SK-N-SH treated with all-trans-retinoic acid at 6 μM for 48 hours (cell line): ENCODE results near the gene RGS13.

Experiments used
- GLIS3 ChIP-seq: fragments of 250-450 bp; sonication (Bioruptor Pico); IDR thresholded peaks from 2 replicates; pipeline ENCODE4 v1.5.0; 2020; ENCODE audit warnings: mild to moderate bottlenecking, moderate library complexity
- ISL1 ChIP-seq: fragments of 250-450 bp; sonication (Bioruptor Pico); IDR thresholded peaks from 2 replicates; pipeline ENCODE4 v2.1.2; 2022; ENCODE audit warnings: mild to moderate bottlenecking, moderate library complexity
- SNAI2 ChIP-seq: fragments of 250-450 bp; sonication (Bioruptor Pico); IDR thresholded peaks from 2 replicates; pipeline ENCODE4 v1.5.0; 2020; ENCODE audit warnings: mild to moderate bottlenecking, moderate library complexity
- TOX ChIP-seq: fragments of 250-450 bp; sonication (Bioruptor Pico); IDR thresholded peaks from 2 replicates; pipeline ENCODE4 v1.8.0; 2021; ENCODE audit warnings: mild to moderate bottlenecking, moderate library complexity, borderline replicate concordance
- ZFP3 ChIP-seq: fragments of 250-450 bp; sonication (Bioruptor Pico); IDR thresholded peaks from 2 replicates; pipeline ENCODE4 v1.5.0; 2020; ENCODE audit warnings: mild to moderate bottlenecking, moderate library complexity
- ZNF8 ChIP-seq: fragments of 450-650 bp; formaldehyde crosslinking; IDR thresholded peaks from 2 replicates; pipeline ENCODE4 v1.5.0; 2020; ENCODE audit warnings: mild to moderate bottlenecking, moderate library complexity
- TF ChIP-seq, protein P1 (sequence below): fragments of 250-450 bp; sonication (Bioruptor Pico); IDR thresholded peaks from 2 replicates; pipeline ENCODE4 v1.8.0; 2021; ENCODE audit warnings: low read depth, mild to moderate bottlenecking, moderate library complexity, borderline replicate concordance
- TF ChIP-seq, protein P2 (sequence below): fragments of 250-450 bp; sonication (Bioruptor Pico); IDR thresholded peaks from 2 replicates; pipeline ENCODE4 v1.8.0; 2020; ENCODE audit warnings: mild to moderate bottlenecking, moderate library complexity, borderline replicate concordance
- TF ChIP-seq, protein P3 (sequence below): fragments of 250-450 bp; sonication (Bioruptor Pico); IDR thresholded peaks from 2 replicates; pipeline ENCODE4 v1.5.0; 2020; ENCODE audit warnings: mild to moderate bottlenecking, moderate library complexity

DNA sequence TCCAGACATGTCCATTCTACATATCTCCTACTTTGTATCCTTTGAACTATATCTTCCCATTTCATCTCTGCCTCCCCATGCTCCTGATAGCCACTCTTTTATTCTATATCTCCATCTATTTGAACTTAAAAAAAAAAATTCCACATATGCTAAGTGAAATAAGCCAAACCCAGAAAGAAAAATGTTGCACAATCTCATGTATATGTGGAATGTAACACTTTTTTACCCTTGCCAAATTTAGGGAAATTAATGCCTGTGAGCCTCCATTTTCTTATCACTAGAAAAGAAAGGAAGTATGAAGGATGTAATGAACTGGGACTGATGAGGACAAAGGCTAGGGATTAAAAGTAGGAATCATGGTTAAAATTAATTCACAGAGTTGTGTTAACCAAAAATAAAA is 53.5 kb downstream of the RGS13 start:
- TF ChIP-seq, protein P1, sequence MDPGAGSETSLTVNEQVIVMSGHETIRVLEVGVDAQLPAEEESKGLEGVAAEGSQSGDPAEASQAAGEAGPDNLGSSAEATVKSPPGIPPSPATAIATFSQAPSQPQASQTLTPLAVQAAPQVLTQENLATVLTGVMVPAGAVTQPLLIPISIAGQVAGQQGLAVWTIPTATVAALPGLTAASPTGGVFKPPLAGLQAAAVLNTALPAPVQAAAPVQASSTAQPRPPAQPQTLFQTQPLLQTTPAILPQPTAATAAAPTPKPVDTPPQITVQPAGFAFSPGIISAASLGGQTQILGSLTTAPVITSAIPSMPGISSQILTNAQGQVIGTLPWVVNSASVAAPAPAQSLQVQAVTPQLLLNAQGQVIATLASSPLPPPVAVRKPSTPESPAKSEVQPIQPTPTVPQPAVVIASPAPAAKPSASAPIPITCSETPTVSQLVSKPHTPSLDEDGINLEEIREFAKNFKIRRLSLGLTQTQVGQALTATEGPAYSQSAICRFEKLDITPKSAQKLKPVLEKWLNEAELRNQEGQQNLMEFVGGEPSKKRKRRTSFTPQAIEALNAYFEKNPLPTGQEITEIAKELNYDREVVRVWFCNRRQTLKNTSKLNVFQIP (CRISPR knock-in tag): no peak
- TF ChIP-seq SNAI2: no peak
- no peak for TF ChIP-seq GLIS3
- TF ChIP-seq, protein P2, sequence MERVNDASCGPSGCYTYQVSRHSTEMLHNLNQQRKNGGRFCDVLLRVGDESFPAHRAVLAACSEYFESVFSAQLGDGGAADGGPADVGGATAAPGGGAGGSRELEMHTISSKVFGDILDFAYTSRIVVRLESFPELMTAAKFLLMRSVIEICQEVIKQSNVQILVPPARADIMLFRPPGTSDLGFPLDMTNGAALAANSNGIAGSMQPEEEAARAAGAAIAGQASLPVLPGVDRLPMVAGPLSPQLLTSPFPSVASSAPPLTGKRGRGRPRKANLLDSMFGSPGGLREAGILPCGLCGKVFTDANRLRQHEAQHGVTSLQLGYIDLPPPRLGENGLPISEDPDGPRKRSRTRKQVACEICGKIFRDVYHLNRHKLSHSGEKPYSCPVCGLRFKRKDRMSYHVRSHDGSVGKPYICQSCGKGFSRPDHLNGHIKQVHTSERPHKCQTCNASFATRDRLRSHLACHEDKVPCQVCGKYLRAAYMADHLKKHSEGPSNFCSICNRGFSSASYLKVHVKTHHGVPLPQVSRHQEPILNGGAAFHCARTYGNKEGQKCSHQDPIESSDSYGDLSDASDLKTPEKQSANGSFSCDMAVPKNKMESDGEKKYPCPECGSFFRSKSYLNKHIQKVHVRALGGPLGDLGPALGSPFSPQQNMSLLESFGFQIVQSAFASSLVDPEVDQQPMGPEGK (CRISPR knock-in tag): no peak
- TF ChIP-seq, protein P3, sequence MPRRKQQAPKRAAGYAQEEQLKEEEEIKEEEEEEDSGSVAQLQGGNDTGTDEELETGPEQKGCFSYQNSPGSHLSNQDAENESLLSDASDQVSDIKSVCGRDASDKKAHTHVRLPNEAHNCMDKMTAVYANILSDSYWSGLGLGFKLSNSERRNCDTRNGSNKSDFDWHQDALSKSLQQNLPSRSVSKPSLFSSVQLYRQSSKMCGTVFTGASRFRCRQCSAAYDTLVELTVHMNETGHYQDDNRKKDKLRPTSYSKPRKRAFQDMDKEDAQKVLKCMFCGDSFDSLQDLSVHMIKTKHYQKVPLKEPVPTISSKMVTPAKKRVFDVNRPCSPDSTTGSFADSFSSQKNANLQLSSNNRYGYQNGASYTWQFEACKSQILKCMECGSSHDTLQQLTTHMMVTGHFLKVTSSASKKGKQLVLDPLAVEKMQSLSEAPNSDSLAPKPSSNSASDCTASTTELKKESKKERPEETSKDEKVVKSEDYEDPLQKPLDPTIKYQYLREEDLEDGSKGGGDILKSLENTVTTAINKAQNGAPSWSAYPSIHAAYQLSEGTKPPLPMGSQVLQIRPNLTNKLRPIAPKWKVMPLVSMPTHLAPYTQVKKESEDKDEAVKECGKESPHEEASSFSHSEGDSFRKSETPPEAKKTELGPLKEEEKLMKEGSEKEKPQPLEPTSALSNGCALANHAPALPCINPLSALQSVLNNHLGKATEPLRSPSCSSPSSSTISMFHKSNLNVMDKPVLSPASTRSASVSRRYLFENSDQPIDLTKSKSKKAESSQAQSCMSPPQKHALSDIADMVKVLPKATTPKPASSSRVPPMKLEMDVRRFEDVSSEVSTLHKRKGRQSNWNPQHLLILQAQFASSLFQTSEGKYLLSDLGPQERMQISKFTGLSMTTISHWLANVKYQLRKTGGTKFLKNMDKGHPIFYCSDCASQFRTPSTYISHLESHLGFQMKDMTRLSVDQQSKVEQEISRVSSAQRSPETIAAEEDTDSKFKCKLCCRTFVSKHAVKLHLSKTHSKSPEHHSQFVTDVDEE (CRISPR knock-in tag): no peak
- no peak for TF ChIP-seq ISL1 (CRISPR knock-in tag)
- TF ChIP-seq TOX (CRISPR knock-in tag): no peak
- no peak for TF ChIP-seq ZNF8 (CRISPR knock-in tag)
- no peak for TF ChIP-seq ZFP3 (CRISPR knock-in tag)
